ENCODE data around the gene CALY.

The CALY gene

DNA sequence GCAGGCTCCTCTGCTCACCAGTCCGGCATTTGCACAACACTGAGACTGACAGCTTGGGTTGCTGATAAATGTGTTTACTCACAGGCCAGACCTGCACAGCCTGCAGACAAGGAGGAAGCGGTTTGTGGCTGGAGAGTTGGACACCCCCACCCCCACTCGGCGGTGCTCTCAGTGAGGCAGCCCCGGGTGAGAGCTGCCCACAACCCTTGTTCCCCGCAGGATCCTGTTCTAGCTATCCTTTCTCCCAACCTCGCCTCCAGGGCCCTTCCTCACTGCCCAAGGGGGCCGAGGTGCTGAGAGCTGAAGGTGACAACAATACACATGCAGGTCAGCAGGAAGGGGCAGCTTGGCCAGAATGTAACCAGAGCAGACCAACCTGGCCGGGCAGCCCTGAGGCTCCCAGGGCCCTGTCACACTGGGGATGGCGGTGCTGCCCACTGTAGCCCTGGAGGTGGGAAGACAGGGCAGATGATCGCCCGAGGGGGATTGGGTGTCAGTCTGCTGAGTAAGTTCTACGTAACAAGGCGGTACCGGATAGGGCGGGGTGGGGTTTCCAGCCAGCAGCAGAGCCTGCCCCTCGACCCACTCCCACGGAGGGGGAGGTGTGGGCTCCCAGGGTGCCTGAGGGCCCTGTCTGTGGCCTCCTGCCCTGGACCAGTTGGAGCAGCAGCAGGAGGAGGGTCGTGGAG is 58.0 kb downstream of the CALY start:
- Histone ChIP-seq H3K27me3 (peaks cover 0 to 20% of the 10 kb centered on the region in 2 donors), H3K36me3 (peaks cover 37 to 59% (median 52%) of the 10 kb centered on the region in 3 donors), H3K4me1 (peaks cover 0 to 20% (median 6%) of the 10 kb centered on the region in 4 donors), H3K9me3 (no peaks in the 10 kb centered on the region), H3K27ac (no peak overlapping the region), H3K4me3 (no peak overlapping the region)
- intact Hi-C loops (cut with DNase I; ENCODE audit: low total_unique reads) = no loop called here
- TF ChIP-seq, protein P1, sequence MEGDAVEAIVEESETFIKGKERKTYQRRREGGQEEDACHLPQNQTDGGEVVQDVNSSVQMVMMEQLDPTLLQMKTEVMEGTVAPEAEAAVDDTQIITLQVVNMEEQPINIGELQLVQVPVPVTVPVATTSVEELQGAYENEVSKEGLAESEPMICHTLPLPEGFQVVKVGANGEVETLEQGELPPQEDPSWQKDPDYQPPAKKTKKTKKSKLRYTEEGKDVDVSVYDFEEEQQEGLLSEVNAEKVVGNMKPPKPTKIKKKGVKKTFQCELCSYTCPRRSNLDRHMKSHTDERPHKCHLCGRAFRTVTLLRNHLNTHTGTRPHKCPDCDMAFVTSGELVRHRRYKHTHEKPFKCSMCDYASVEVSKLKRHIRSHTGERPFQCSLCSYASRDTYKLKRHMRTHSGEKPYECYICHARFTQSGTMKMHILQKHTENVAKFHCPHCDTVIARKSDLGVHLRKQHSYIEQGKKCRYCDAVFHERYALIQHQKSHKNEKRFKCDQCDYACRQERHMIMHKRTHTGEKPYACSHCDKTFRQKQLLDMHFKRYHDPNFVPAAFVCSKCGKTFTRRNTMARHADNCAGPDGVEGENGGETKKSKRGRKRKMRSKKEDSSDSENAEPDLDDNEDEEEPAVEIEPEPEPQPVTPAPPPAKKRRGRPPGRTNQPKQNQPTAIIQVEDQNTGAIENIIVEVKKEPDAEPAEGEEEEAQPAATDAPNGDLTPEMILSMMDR (IDR thresholded peaks at IDR 0.05) = no peak
- no peak for DNase-seq

DNA sequence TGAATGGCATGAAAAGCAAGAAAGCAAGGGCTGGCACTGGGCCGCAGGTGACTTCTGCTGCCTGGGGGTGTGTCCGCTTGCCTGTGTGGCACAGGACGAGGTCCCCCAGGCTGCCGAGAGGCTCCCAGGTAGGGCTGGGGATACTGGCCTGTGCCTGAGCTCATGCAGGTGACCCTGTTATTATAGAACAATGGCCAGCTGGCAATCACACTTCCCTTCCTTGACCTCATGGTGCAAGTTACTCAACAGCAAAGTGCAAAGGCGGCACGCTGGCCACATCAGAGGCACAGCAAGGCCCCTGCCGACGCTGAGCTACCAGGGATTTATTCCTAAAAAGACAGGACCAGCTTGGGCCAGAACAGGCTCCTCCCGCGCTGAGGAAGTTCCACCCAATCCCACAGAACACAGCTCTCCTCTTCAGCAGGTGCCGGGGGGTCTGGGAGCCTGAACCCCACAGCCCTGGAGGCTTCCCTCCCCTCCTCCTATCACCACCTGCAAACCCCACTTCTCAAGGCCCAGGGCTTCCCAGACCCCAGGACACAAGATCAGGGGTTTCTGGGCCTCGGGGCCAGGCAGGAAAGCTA is 58.6 kb downstream of the CALY start:
- H3K4me1 ChIP-seq = peaks cover 0 to 20% (median 6%) of the 10 kb centered on the region in 4 donors
- intact Hi-C loops (cut with DNase I; ENCODE audit: low total_unique reads) = no loop called here
- H3K36me3 ChIP-seq = peaks cover 30 to 53% (median 45%) of the 10 kb centered on the region in 3 donors
- no peaks in the 10 kb centered on the region for H3K9me3 ChIP-seq
- no peak for DNase-seq
- peaks cover 0 to 20% of the 10 kb centered on the region in 2 donors for H3K27me3 ChIP-seq
- TF ChIP-seq, protein P1 (IDR thresholded peaks at IDR 0.05) = no peak
- no peak overlapping the region for H3K4me3 ChIP-seq
- no peak overlapping the region for H3K27ac ChIP-seq

DNA sequence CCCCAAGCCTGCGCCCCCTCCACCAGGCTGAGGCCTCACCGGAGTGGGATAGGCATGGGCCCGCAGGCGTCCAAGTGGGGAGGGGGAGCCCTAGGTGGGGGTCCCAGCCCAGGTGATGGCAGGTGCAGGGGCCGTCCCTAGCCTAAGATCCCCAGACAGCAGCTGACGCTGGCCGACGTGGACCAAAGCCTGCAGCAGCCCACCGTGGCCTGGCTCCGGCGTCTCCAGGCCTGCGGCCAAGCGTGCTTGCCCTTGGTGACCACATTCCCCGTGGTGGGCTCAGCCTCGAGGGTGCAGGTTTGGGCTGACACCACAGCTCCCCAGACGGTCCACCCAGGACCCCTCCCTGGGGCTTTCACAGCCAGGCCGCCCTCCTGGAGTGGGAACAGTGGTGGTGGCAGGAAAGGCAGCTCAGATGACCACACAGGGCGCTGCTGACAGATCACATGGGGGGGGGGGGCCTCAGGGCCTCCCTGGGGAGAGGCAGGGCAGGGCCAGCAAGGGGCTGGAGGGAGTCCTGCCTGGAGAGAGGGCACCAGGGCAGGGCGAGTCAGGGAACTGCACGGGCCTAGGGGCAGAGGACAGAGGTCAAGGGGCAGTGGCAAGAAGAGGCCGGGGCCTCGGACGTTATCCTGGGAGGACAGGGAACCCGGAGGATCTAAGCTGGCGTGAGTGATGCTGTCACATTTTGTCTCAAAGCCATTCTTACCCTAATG is 59.3 kb downstream of the CALY start:
- Histone ChIP-seq H3K4me1 (peaks cover 0 to 20% (median 6%) of the 10 kb centered on the region in 4 donors), H3K4me3 (no peak overlapping the region), H3K27ac (no peak overlapping the region), H3K36me3 (peaks cover 24 to 51% (median 39%) of the 10 kb centered on the region in 3 donors), H3K27me3 (peaks cover 0 to 20% of the 10 kb centered on the region in 2 donors), H3K9me3 (no peaks in the 10 kb centered on the region)
- intact Hi-C loops (cut with DNase I; ENCODE audit: low total_unique reads) = no loop called here
- no peak for DNase-seq
- TF ChIP-seq, protein P1 (IDR thresholded peaks at IDR 0.05) = no peak

DNA sequence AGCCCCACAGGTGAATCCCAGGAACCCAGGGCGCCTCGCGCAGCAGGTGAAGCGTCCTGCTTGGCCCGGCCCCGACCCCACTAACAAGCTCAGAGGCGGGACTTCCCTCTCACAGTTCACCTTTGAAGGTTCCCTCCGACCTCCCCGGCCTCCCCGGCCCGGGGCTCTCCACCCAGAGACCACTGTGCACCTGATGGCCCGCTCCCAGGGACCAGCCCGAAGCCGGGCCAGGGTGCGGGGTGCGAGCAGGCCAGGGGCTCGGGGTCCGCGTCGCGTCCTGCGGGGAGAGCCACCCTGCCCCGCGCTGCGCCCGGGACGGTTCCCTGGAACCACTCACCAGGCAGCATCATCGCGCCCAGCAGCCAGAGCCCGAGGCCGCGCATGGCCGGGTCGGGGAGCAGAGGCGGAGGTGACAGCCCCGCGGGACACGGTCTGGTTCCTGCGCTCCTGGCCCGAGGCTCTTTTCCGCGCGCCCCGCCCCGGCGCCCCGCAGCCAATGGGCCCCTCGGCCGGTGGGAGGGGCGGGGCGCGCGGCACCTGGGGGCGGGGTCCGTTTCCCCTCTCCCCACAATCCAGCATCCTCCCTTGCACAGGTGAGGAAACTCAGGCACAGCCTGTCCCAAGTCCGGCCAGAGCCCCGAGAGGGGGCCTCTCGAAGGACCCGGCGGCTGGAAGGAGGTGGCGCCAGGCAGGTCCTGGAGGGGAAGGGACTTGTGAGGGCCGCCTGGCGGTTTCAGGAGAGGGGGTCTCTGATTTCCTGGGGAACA is 60.1 kb downstream of the CALY start, which contains the start of gene ADAM8:
ADAM8 (minus strand) TSS at position 434 of the 767 bp plus-strand sequence; CDS start at position 383, 51 bp downstream.
- H3K27me3 ChIP-seq = peaks cover 0 to 20% of the 10 kb centered on the region in 2 donors
- intact Hi-C loops (cut with DNase I; ENCODE audit: low total_unique reads) = no loop called here
- no peaks in the 10 kb centered on the region for H3K9me3 ChIP-seq
- no peak for DNase-seq
- peaks cover 16 to 47% (median 31%) of the 10 kb centered on the region in 3 donors for H3K36me3 ChIP-seq
- peak within 1 kb of the TSS; percentile 6 to 18 for H3K4me3 ChIP-seq
- TF ChIP-seq, protein P1 (IDR thresholded peaks at IDR 0.05) = no peak
- peaks cover 0 to 20% (median 6%) of the 10 kb centered on the region in 4 donors for H3K4me1 ChIP-seq
- no peak within 1 kb of the TSS for H3K27ac ChIP-seq

DNA sequence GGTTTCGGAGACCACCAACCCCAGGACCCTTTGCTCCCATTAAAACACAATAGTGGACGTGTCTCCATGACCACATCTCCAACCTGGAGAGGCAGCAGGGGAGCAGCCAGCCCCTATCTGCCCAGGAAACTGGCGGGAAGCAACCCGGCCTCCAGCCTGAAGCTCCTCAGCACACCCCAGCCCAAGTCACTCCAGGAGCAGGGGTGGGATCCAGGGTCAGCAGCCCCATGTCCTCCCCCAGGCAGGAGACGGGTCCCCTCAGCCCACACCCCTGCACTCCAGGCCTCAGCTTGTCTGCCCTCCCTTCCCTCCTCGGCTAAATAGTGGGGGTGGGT is 60.6 kb downstream of the CALY start:
- Histone ChIP-seq H3K4me3 (peak overlapping the region; percentile 6 to 18), H3K27me3 (peaks cover 0 to 20% of the 10 kb centered on the region in 2 donors), H3K9me3 (no peaks in the 10 kb centered on the region), H3K4me1 (peaks cover 0 to 20% (median 6%) of the 10 kb centered on the region in 4 donors), H3K36me3 (peaks cover 15 to 47% (median 26%) of the 10 kb centered on the region in 3 donors), H3K27ac (no peak overlapping the region)
- intact Hi-C loops (cut with DNase I; ENCODE audit: low total_unique reads) = no loop called here
- TF ChIP-seq, protein P1 (IDR thresholded peaks at IDR 0.05) = no peak
- DNase-seq = no peak
